ENCODE measurements around the gene C2. TPM values are rescaled to one million over a fixed set of nuclear protein-coding genes. Genes with fewer than 3 reads are reported as not detected.

C2 gene
- total and polyA plus RNA-seq, 8 donors, result 1.7 to 24.6 (median 4.9) TPM; not detected in 1

Small RNA genes lying within 50 kb of the gene (small RNA-seq; reads per million reads assigned to genes)
- gene AL645922.1, result 0 reads per million in 4 donors

Other genes starting within 250 kb of the C2 start
Only the 30 nearest of the 34 such genes appear.
- 100 to 1,000 TPM in 1 of 5 donors, 10 to 100 TPM in 4; 40.9 to 122 (median 49.0) TPM for gene ABHD16A, start 224.4 kb upstream of the C2 start, total RNA-seq
- 10 to 100 TPM; 15.1 to 48.0 (median 20.4) TPM for gene ABHD16A, start 224.4 kb upstream of the C2 start, polyA plus RNA-seq
- gene LY6G6F, start 220.9 kb upstream of the C2 start, total RNA-seq, result not detected
- not detected for gene LY6G6F, start 220.9 kb upstream of the C2 start, polyA plus RNA-seq
- gene LY6G6D, start 212.4 kb upstream of the C2 start, total RNA-seq, result not detected
- gene LY6G6D, start 212.4 kb upstream of the C2 start, polyA plus RNA-seq, result not detected
- gene LY6G6C, start 206.0 kb upstream of the C2 start, total RNA-seq, result not detected
- gene LY6G6C, start 206.0 kb upstream of the C2 start, polyA plus RNA-seq, result under 1 TPM in 1 of 3 donors, not detected in 2; 0.90 TPM
- gene MPIG6B, start 204.3 kb upstream of the C2 start, total RNA-seq, result not detected
- gene MPIG6B, start 204.3 kb upstream of the C2 start, polyA plus RNA-seq, result under 1 TPM in 1 of 3 donors, not detected in 2; 0.10 TPM
- gene DDAH2, start 198.4 kb upstream of the C2 start, total RNA-seq, result 100 to 1,000 TPM in 2 of 5 donors, 10 to 100 TPM in 3; 33.3 to 133 (median 76.1) TPM
- gene DDAH2, start 198.4 kb upstream of the C2 start, polyA plus RNA-seq, result 10 to 100 TPM; 52.9 to 73.7 (median 57.9) TPM
- 100 to 1,000 TPM in 4 of 5 donors, 10 to 100 TPM in 1; 33.8 to 381 (median 117) TPM for gene CLIC1, start 191.2 kb upstream of the C2 start, total RNA-seq
- gene CLIC1, start 191.2 kb upstream of the C2 start, polyA plus RNA-seq, result 100 to 1,000 TPM; 331 to 597 (median 348) TPM
- 10 to 100 TPM in 4 of 5 donors, 1 to 10 TPM in 1; 4.1 to 66.4 (median 21.4) TPM for gene MSH5, start 187.7 kb upstream of the C2 start, total RNA-seq
- 1 to 10 TPM; 2.9 to 9.3 (median 3.2) TPM for gene MSH5, start 187.7 kb upstream of the C2 start, polyA plus RNA-seq
- gene SAPCD1, start 165.1 kb upstream of the C2 start, total RNA-seq, result 10 to 100 TPM in 2 of 5 donors, 1 to 10 TPM in 2, not detected in 1; 2.7 to 40.8 (median 7.6) TPM
- 1 to 10 TPM; 2.4 to 5.4 (median 2.9) TPM for gene SAPCD1, start 165.1 kb upstream of the C2 start, polyA plus RNA-seq
- 10 to 100 TPM in 1 of 5 donors, 1 to 10 TPM in 3, not detected in 1; 4.2 to 18.3 (median 7.5) TPM for gene VWA7, start 150.4 kb upstream of the C2 start, total RNA-seq
- gene VWA7, start 150.4 kb upstream of the C2 start, polyA plus RNA-seq, result 1 to 10 TPM; 1.3 to 1.4 (median 1.4) TPM
- gene VARS1, start 132.0 kb upstream of the C2 start, total RNA-seq, result 10 to 100 TPM; 21.6 to 56.5 (median 24.1) TPM
- 10 to 100 TPM; 11.0 to 31.8 (median 27.7) TPM for gene VARS1, start 132.0 kb upstream of the C2 start, polyA plus RNA-seq
- 10 to 100 TPM in 3 of 5 donors, 1 to 10 TPM in 1, not detected in 1; 6.7 to 34.5 (median 11.4) TPM for gene LSM2, start 120.8 kb upstream of the C2 start, total RNA-seq
- gene LSM2, start 120.8 kb upstream of the C2 start, polyA plus RNA-seq, result 10 to 100 TPM; 45.2 to 55.8 (median 50.4) TPM
- 1 to 10 TPM in 2 of 5 donors, not detected in 3; 1.1 to 1.7 TPM for gene HSPA1L, start 112.4 kb upstream of the C2 start, total RNA-seq
- gene HSPA1L, start 112.4 kb upstream of the C2 start, polyA plus RNA-seq, result under 1 TPM; 0.46 to 0.98 (median 0.75) TPM
- 100 to 1,000 TPM in 3 of 5 donors, 10 to 100 TPM in 2; 68.8 to 124 (median 113) TPM for gene HSPA1A, start 112.2 kb upstream of the C2 start, total RNA-seq
- 100 to 1,000 TPM in 1 of 3 donors, 10 to 100 TPM in 2; 51.1 to 107 (median 64.8) TPM for gene HSPA1A, start 112.2 kb upstream of the C2 start, polyA plus RNA-seq
- 100 to 1,000 TPM in 3 of 5 donors, 10 to 100 TPM in 2; 44.3 to 165 (median 105) TPM for gene HSPA1B, start 100.0 kb upstream of the C2 start, total RNA-seq
- 10 to 100 TPM; 35.9 to 66.0 (median 51.3) TPM for gene HSPA1B, start 100.0 kb upstream of the C2 start, polyA plus RNA-seq
- 10 to 100 TPM; 11.3 to 60.7 (median 25.0) TPM for gene NEU1, start 64.9 kb upstream of the C2 start, total RNA-seq
- 10 to 100 TPM; 16.3 to 29.0 (median 22.2) TPM for gene NEU1, start 64.9 kb upstream of the C2 start, polyA plus RNA-seq
- gene SLC44A4, start 48.7 kb upstream of the C2 start, total RNA-seq, result 100 to 1,000 TPM in 4 of 5 donors, 10 to 100 TPM in 1; 74.2 to 201 (median 175) TPM
- 100 to 1,000 TPM in 1 of 3 donors, 10 to 100 TPM in 2; 35.4 to 111 (median 47.9) TPM for gene SLC44A4, start 48.7 kb upstream of the C2 start, polyA plus RNA-seq
- 10 to 100 TPM; 12.1 to 58.0 (median 31.7) TPM for gene EHMT2, start 30.0 kb upstream of the C2 start, total RNA-seq
- 10 to 100 TPM; 27.3 to 43.2 (median 35.4) TPM for gene EHMT2, start 30.0 kb upstream of the C2 start, polyA plus RNA-seq
- gene ZBTB12, start 25.6 kb upstream of the C2 start, total RNA-seq, result 1 to 10 TPM in 3 of 5 donors, under 1 TPM in 2; 0.43 to 6.4 (median 1.3) TPM
- gene ZBTB12, start 25.6 kb upstream of the C2 start, polyA plus RNA-seq, result 1 to 10 TPM; 1.8 to 3.4 (median 2.2) TPM
- gene CFB, start 18.4 kb downstream of the C2 start, total RNA-seq, result 100 to 1,000 TPM in 3 of 5 donors, 10 to 100 TPM in 1, 1 to 10 TPM in 1; 8.4 to 316 (median 185) TPM
- 100 to 1,000 TPM in 2 of 3 donors, 10 to 100 TPM in 1; 13.1 to 226 (median 165) TPM for gene CFB, start 18.4 kb downstream of the C2 start, polyA plus RNA-seq
- gene NELFE, start 31.3 kb downstream of the C2 start, total RNA-seq, result 100 to 1,000 TPM in 1 of 5 donors, 10 to 100 TPM in 3, 1 to 10 TPM in 1; 2.9 to 100 (median 50.1) TPM
- 10 to 100 TPM; 52.1 to 75.8 (median 53.5) TPM for gene NELFE, start 31.3 kb downstream of the C2 start, polyA plus RNA-seq
- 100 to 1,000 TPM in 3 of 5 donors, 10 to 100 TPM in 2; 22.0 to 478 (median 114) TPM for gene SKIC2, start 31.5 kb downstream of the C2 start, total RNA-seq
- gene SKIC2, start 31.5 kb downstream of the C2 start, polyA plus RNA-seq, result 10 to 100 TPM; 74.3 to 88.9 (median 87.1) TPM
- gene DXO, start 44.4 kb downstream of the C2 start, total RNA-seq, result 10 to 100 TPM in 3 of 5 donors, 1 to 10 TPM in 2; 4.1 to 65.8 (median 18.3) TPM
- 10 to 100 TPM; 11.9 to 24.8 (median 19.7) TPM for gene DXO, start 44.4 kb downstream of the C2 start, polyA plus RNA-seq
- gene C4A, start 54.3 kb downstream of the C2 start, total RNA-seq, result 100 to 1,000 TPM in 1 of 5 donors, 10 to 100 TPM in 4; 10.8 to 248 (median 32.1) TPM
- 10 to 100 TPM; 42.2 to 92.9 (median 48.1) TPM for gene C4A, start 54.3 kb downstream of the C2 start, polyA plus RNA-seq
- gene C4B, start 87.1 kb downstream of the C2 start, total RNA-seq, result 100 to 1,000 TPM in 1 of 5 donors, 10 to 100 TPM in 4; 14.9 to 108 (median 32.7) TPM
- 100 to 1,000 TPM in 1 of 3 donors, 10 to 100 TPM in 2; 42.8 to 107 (median 54.9) TPM for gene C4B, start 87.1 kb downstream of the C2 start, polyA plus RNA-seq
- gene CYP21A2, start 110.7 kb downstream of the C2 start, total RNA-seq, result not detected
- gene CYP21A2, start 110.7 kb downstream of the C2 start, polyA plus RNA-seq, result 10 to 100 TPM in 1 of 3 donors, 1 to 10 TPM in 2; 1.3 to 23.8 (median 1.4) TPM
- gene TNXB, start 181.6 kb downstream of the C2 start, total RNA-seq, result 100 to 1,000 TPM in 1 of 5 donors, 10 to 100 TPM in 4; 43.8 to 408 (median 71.0) TPM
- gene TNXB, start 181.6 kb downstream of the C2 start, polyA plus RNA-seq, result 10 to 100 TPM; 15.1 to 17.7 (median 15.7) TPM
- 100 to 1,000 TPM in 2 of 5 donors, 10 to 100 TPM in 3; 22.8 to 718 (median 73.3) TPM for gene ATF6B, start 200.5 kb downstream of the C2 start, total RNA-seq
- 10 to 100 TPM; 20.9 to 48.1 (median 24.4) TPM for gene ATF6B, start 200.5 kb downstream of the C2 start, polyA plus RNA-seq
- 1 to 10 TPM in 2 of 5 donors, under 1 TPM in 1, not detected in 2; 0.45 to 3.3 (median 3.2) TPM for gene FKBPL, start 202.6 kb downstream of the C2 start, total RNA-seq
- 1 to 10 TPM; 2.7 to 9.6 (median 8.5) TPM for gene FKBPL, start 202.6 kb downstream of the C2 start, polyA plus RNA-seq
- under 1 TPM in 3 of 5 donors, not detected in 2; 0.18 to 0.87 (median 0.87) TPM for gene PRRT1, start 224.2 kb downstream of the C2 start, total RNA-seq
- 1 to 10 TPM; 1.9 to 6.0 (median 3.4) TPM for gene PRRT1, start 224.2 kb downstream of the C2 start, polyA plus RNA-seq

All from stomach (tissue), 8 donors.